K562 (cell line): ENCODE data around the gene HACL1. TPM values are rescaled to one million over a fixed set of nuclear protein-coding genes. Genes with fewer than 3 reads are reported as not detected.
A peak's percentile ranks its signal among the peaks of the same experiment; 100 is the strongest.

Experiments used
- ATAC-seq: fragments of 200-7000 bp; cut with Tn5 transposase; 3 replicates; pipeline ENCODE4 v1.9.1; 2020; ENCODE audit warnings: moderate library complexity
- BruUV-seq: library from RNA; stranded (reverse); fragments of 400-500 nt; replicated peaks from 2 replicates; lab custom pipeline; 2021; lab: Mats Ljungman, UMichigan
- CTCF ChIA-PET: fragments of 300-600 bp; formaldehyde crosslinking; extraction: SDS; loops from one replicate; lab custom pipeline; 2021; ENCODE audit warnings: low intra/inter-chr PET ratio; lab: Yijun Ruan, JAX
- POLR2A ChIA-PET: fragments of 300-600, 350-650 bp; sonication (Branson Sonifier 250); formaldehyde crosslinking; extraction: SDS; loops from one replicate; lab custom pipeline; 2021; ENCODE audit warnings: antibody characterized with exemption, inconsistent platforms; lab: Yijun Ruan, JAX
- DNase-seq, 4 experiments: peaks; one replicate each; pipeline versions ENCODE4 v3.0.0 to v3.0.0-alpha.2; 2011 to 2018; ENCODE audit warnings: low spot score in 3 of 4, mixed read lengths in 3 of 4; ENCODE audit errors: extremely low read depth in 1 of 4
- FAIRE-seq: peaks from 2 replicates; lab custom pipeline; 2011; peaks lifted over from hg19 to GRCh38; lab: Jason Lieb, UNC
- H2AFZ ChIP-seq: 2 replicates; pipeline ENCODE4 v1.6.0; 2011; ENCODE audit warnings: low read depth, low read length, control low read depth, inconsistent platforms
- H3K27ac ChIP-seq: fragments of 200-600 bp; 3 replicates; pipeline ENCODE4 v1.8.0; 2011; ENCODE audit warnings: low read depth, mild to moderate bottlenecking, control low read depth, inconsistent platforms, low read length, moderate library complexity, mixed read lengths; ENCODE audit errors: extremely low read depth
- H3K27me3 ChIP-seq, 2 experiments: fragments of 300-600 bp in 1 of 2; 2 replicates in 1 of 2; 3 replicates in 1 of 2; pipeline versions ENCODE4 v1.6.0 to v1.8.0; 2011; ENCODE audit warnings: inconsistent platforms in 2 of 2, low read length in 2 of 2, mild to moderate bottlenecking in 1 of 2, mixed read lengths in 1 of 2, moderate library complexity in 1 of 2; ENCODE audit not compliant: control insufficient read depth in 2 of 2, insufficient read depth in 2 of 2
- H3K36me3 ChIP-seq: fragments of 300-600 bp; 3 replicates; pipeline ENCODE4 v1.8.0; 2011; ENCODE audit warnings: mild to moderate bottlenecking, low read length, inconsistent platforms; ENCODE audit not compliant: control insufficient read depth, insufficient read depth
- H3K4me1 ChIP-seq, 2 experiments: fragments of 200-600 bp in 1 of 2; replicated peaks in 1 of 2; 2 replicates in 1 of 2; 3 replicates in 1 of 2; pipeline versions ENCODE4 v1.5.1 to v1.8.0; 2011; ENCODE audit warnings: inconsistent platforms in 2 of 2, low read length in 2 of 2, mild to moderate bottlenecking in 1 of 2, mixed read lengths in 1 of 2, moderate library complexity in 1 of 2; ENCODE audit not compliant: control insufficient read depth in 2 of 2, insufficient read depth in 2 of 2
- H3K4me2 ChIP-seq: 2 replicates; pipeline ENCODE4 v1.6.1; 2011; ENCODE audit warnings: low read length, control low read depth, inconsistent platforms, mixed read lengths; ENCODE audit not compliant: insufficient read depth
- H3K4me3 ChIP-seq: fragments of 200-600 bp; sonication (generic), shearing (Covaris generic); 2 replicates; pipeline ENCODE4 v1.5.1; 2016; ENCODE audit warnings: control low read depth, inconsistent platforms
- H3K79me2 ChIP-seq: fragments of 200-600 bp; 3 replicates; pipeline ENCODE4 v1.8.0; 2011; ENCODE audit warnings: low read length, inconsistent platforms; ENCODE audit not compliant: control insufficient read depth, insufficient read depth
- H3K9ac ChIP-seq, 2 experiments: 2 replicates each; pipeline versions ENCODE4 v1.6.0 to v1.6.1; 2011; ENCODE audit warnings: low read depth in 2 of 2, low read length in 2 of 2, control low read depth in 1 of 2, inconsistent platforms in 1 of 2, mild to moderate bottlenecking in 1 of 2, mixed read lengths in 1 of 2; ENCODE audit not compliant: insufficient read depth in 1 of 2
- H3K9me1 ChIP-seq: one replicate; pipeline ENCODE4 v1.6.0; 2011; ENCODE audit warnings: inconsistent platforms, mild to moderate bottlenecking, low read length, moderate library complexity; ENCODE audit not compliant: control insufficient read depth, insufficient read depth
- H3K9me3 ChIP-seq: replicated peaks from 2 replicates; pipeline ENCODE4 v1.5.1; 2011; ENCODE audit warnings: low read depth, low read length, inconsistent platforms; ENCODE audit not compliant: control insufficient read depth, insufficient read depth
- H4K20me1 ChIP-seq: replicated peaks from 2 replicates; pipeline ENCODE4 v1.6.1; 2011; ENCODE audit warnings: low read length, inconsistent platforms, mixed read lengths; ENCODE audit not compliant: control insufficient read depth, insufficient read depth
- CBX8 ChIP-seq: fragments of 200-600 bp; sonication (generic); IDR thresholded peaks from 2 replicates; pipeline ENCODE4 v1.6.1; 2012; ENCODE audit warnings: borderline replicate concordance, mixed run types, low read depth, mild to moderate bottlenecking, moderate library complexity, mixed read lengths, low read length, control low read depth, inconsistent platforms; ENCODE audit not compliant: poor library complexity, severe bottlenecking; ENCODE audit errors: extremely low read depth
- GATA2 ChIP-seq: sonication (generic); formaldehyde crosslinking; IDR thresholded peaks from 2 replicates; pipeline ENCODE4 v1.4.0; 2020; ENCODE audit warnings: mild to moderate bottlenecking, missing genetic modification reagents
- SMAD1 ChIP-seq: fragments of 150-350 bp; IDR thresholded peaks from 2 replicates; pipeline ENCODE4 v1.6.1; 2014; ENCODE audit warnings: low read length, low read depth; ENCODE audit not compliant: partially characterized antibody
- YY1 ChIP-seq, 3 experiments: IDR thresholded peaks; 2 replicates each; pipeline ENCODE4 v1.6.1; 2011; ENCODE audit warnings: low read length in 2 of 3, mild to moderate bottlenecking in 2 of 3, moderate library complexity in 2 of 3, borderline replicate concordance in 1 of 3, control low read depth in 1 of 3, low read depth in 1 of 3; ENCODE audit not compliant: insufficient read depth in 3 of 3, insufficient replicate concordance in 2 of 3, control insufficient read depth in 1 of 3, insufficient read length in 1 of 3; ENCODE audit errors: extremely low read depth in 1 of 3
- ZBTB8A ChIP-seq: fragments of 450-650 bp; IDR thresholded peaks from 2 replicates; pipeline ENCODE4 v1.6.1; 2018; ENCODE audit warnings: mild to moderate bottlenecking, moderate library complexity; ENCODE audit not compliant: partially characterized antibody
- ZNF644 ChIP-seq: fragments of 200-800 bp; sonication (Bioruptor generic); IDR thresholded peaks from 2 replicates; pipeline ENCODE4 v1.6.1; 2016; ENCODE audit warnings: low read depth, missing genetic modification characterization, missing compliant biosample characterization
- WGBS: fragments of 100-300 bp; shearing (Covaris generic); methylation state at CpG from one replicate; pipeline ENCODE4 v1.1.6; 2016; ENCODE audit warnings: low coverage, mixed read lengths; ENCODE audit not compliant: insufficient coverage; ENCODE audit errors: missing lambda C conversion rate; 5-methylcytosine and 5-hydroxymethylcytosine counted together
- in situ Hi-C: fragments of 300-500 bp; cut with MboI; formaldehyde crosslinking; loops from 4 replicates; pipeline ENCODE4 v1.15.0; 2018; ENCODE audit warnings: inconsistent platforms, mixed read lengths
- intact Hi-C: fragments of 100-400 bp; cut with micrococcal nuclease; formaldehyde crosslinking; loops from 2 replicates; pipeline ENCODE4 v1.14.2; 2022
- polyA plus RNA-seq, 8 experiments: library from polyadenylated mRNA; depleted of rRNA in 4 of 8; stranded (reverse) in 5 of 8; unstranded in 3 of 8; fragments of >200 nt; fragmentation: Nextera tagmentation in 2 of 8; fragmentation: Illumina TruSeq in 1 of 8; extraction: Ambion mirVana in 2 of 8; extraction: Trizol in 1 of 8; gene quantifications; 2 replicates each; pipeline versions ENCODE4 v1.2.1 to v1.2.3, GENCODE V29; 2011 to 2014; ENCODE audit warnings: inconsistent platforms in 1 of 8, missing spikeins in 1 of 8
- total RNA-seq, 7 experiments: library from RNA; depleted of rRNA in 6 of 7; stranded (reverse); fragments of >200 nt in 6 of 7; fragmentation: Illumina TruSeq in 2 of 7; extraction: Trizol in 2 of 7; gene quantifications; 2 replicates each; pipeline versions ENCODE4 v1.2.1 to v1.2.3, GENCODE V29; 2011 to 2021; ENCODE audit warnings: low replicate concordance in 1 of 7

Gene HACL1
- total and polyA plus RNA-seq, 9 of the 15 experiments (the other 6 are each of a cell fraction or from before 2014, with no cell fraction given) = 18.9 to 61.5 (median 30.5) TPM

DNA sequence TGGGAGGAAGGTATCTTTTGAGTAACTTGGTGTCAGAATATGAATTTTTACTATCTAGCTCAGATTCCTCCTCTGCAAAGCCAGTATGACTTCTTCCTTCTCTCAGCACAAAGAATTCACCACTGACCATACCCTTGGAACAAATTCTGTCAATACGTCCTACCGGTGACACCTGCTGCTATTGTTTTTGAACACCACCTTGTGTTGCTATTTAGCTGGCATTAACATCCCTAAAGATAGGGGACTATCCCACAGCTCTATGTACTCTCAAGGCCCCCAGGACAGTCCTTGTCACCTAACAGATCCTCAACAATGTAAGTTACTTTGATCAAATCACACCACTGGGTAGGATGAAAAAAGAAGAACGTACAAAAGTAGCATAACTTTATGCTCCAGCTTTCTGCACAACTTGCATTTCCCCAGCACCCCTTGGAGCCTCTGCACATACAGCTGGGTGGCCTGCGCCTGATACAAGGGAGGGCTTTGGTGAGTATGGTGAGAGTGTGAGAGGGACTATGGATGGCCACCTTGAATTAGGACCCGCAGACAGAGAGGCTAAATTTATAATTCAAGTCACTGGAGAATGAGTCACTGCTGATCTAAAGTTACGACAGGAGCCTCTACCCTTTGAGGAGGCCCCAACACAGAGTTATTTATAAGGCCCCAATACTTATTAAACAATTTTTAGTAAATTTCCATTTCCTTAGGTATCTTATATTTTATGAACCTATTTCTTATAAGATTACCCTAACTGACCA lies 77.5 kb downstream of the HACL1 start:
- in situ Hi-C loops = no loop called here
- H3K27ac ChIP-seq = no peak overlapping the region
- H4K20me1 ChIP-seq = peaks cover 8% of the 10 kb centered on the region; the same call in 1 of the 2 replicates
- no peak for ATAC-seq
- H3K9ac ChIP-seq = no peak overlapping the region
- no peaks in the 10 kb centered on the region for H3K36me3 ChIP-seq
- H3K4me1 ChIP-seq = no peaks in the 10 kb centered on the region
- under 1% methylated on average over 6 of the region's 6 CpGs for WGBS
- no peak overlapping the region for H2AFZ ChIP-seq
- intact Hi-C loops = no loop called here
- ChIA-PET CTCF (no interaction called here), POLR2A (interaction anchor here (0.6 to 1.4 kb wide), 4 partner anchors 12 to 264 kb away, joined by 3 read pairs; no protein-coding TSS in a partner anchor)
- no peak overlapping the region for H3K4me2 ChIP-seq
- no peak for FAIRE-seq
- no peaks in the 10 kb centered on the region for H3K9me3 ChIP-seq
- no peak overlapping the region for H3K4me3 ChIP-seq
- TF ChIP-seq GATA2 (CRISPR knock-in tag) = no peak
- no peaks in the 10 kb centered on the region for H3K9me1 ChIP-seq
- DNase-seq = no peak
- peaks cover 27 to 36% of the 10 kb centered on the region in 2 experiments; a peak in 4 of 5 replicates for H3K27me3 ChIP-seq
- H3K79me2 ChIP-seq = no peaks in the 10 kb centered on the region
- no TSS peak for BruUV-seq

DNA sequence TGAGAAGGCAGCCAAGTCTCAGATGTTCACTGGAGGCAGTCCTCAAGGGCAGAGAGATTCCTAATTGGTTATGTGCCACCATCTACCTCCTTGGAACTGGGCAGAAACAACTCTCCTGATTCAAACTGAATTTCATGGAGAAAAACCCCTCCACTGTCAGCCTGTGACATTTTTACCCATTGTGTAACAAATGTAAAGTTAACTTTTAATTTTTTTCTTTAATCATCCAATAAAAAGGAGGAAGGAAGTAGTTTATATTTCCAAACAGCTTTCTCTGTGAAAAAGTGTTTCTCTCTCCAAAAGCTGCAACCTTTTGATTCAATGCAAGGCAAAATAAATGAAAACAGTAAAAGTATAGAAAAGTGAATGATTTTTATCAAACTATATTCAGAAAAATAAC lies 79.4 kb downstream of the HACL1 start:
- no peaks in the 10 kb centered on the region for H3K4me1 ChIP-seq
- H3K9me3 ChIP-seq = no peaks in the 10 kb centered on the region
- in situ Hi-C loops (no loop called here), intact Hi-C loops (no loop called here)
- no TSS peak for BruUV-seq
- no peaks in the 10 kb centered on the region for H3K79me2 ChIP-seq
- H3K4me3 ChIP-seq = no peak overlapping the region
- H3K9ac ChIP-seq = no peak overlapping the region
- DNase-seq = no peak
- TF ChIP-seq YY1 (IDR thresholded peaks at IDR 0.05; ENCODE audit: borderline replicate concordance in 1 of 3, control insufficient read depth in 1 of 3, extremely low read depth in 1 of 3, insufficient read depth in 3 of 3, insufficient read length in 1 of 3, insufficient replicate concordance in 2 of 3, low read depth in 1 of 3, low read length in 2 of 3) (no peak), SMAD1 (no peak), ZBTB8A (no peak), ZNF644 (tag) (no peak), CBX8 (peak; percentile 73)
- no peaks in the 10 kb centered on the region for H3K36me3 ChIP-seq
- H4K20me1 ChIP-seq = peaks cover 8% of the 10 kb centered on the region; the same call in 1 of the 2 replicates
- H3K4me2 ChIP-seq = no peak overlapping the region
- no peak overlapping the region for H3K27ac ChIP-seq
- no peaks in the 10 kb centered on the region for H3K9me1 ChIP-seq
- no peak for FAIRE-seq
- no peak for ATAC-seq
- peaks cover 22 to 36% of the 10 kb centered on the region in 2 experiments; a peak in 4 of 5 replicates for H3K27me3 ChIP-seq
- no peak overlapping the region for H2AFZ ChIP-seq
- POLR2A ChIA-PET = no interaction called here
- CTCF ChIA-PET = no interaction called here
